HepG2 (cell line): ENCODE measurements around the gene ZNF445. TPM values are rescaled to one million over a fixed set of nuclear protein-coding genes. Genes with fewer than 3 reads are reported as not detected.
A peak's percentile ranks its signal among the peaks of the same experiment; 100 is the strongest.

Source experiments
- AHR ChIP-seq: IDR thresholded peaks from 2 replicates; pipeline ENCODE4 v1.6.1; 2018; ENCODE audit warnings: missing genetic modification reagents, missing compliant biosample characterization
- FLYWCH1 ChIP-seq: sonication (generic); formaldehyde crosslinking; IDR thresholded peaks from 2 replicates; pipeline ENCODE4 v1.8.1; 2023; ENCODE audit warnings: mild to moderate bottlenecking, missing genetic modification reagents
- GLMP ChIP-seq: sonication (generic); formaldehyde crosslinking; IDR thresholded peaks from 2 replicates; pipeline ENCODE4 v1.9.0; 2021; ENCODE audit warnings: missing genetic modification reagents, mild to moderate bottlenecking, borderline replicate concordance
- NFE2 ChIP-seq: sonication (generic); formaldehyde crosslinking; IDR thresholded peaks from 2 replicates; pipeline ENCODE4 v1.4.0; 2020; ENCODE audit warnings: missing genetic modification reagents
- SOX13 ChIP-seq, 3 experiments: fragments of 450-650 bp in 1 of 3; sonication (generic) in 1 of 3; formaldehyde crosslinking in 1 of 3; IDR thresholded peaks in 2 of 3; conservative IDR thresholded peaks in 1 of 3; 2 replicates each; pipeline versions ENCODE4 v1.5.0 to v1.6.1; 2016 to 2020; ENCODE audit warnings: antibody characterized with exemption in 1 of 3, mild to moderate bottlenecking in 1 of 3, missing compliant biosample characterization in 1 of 3, missing genetic modification reagents in 1 of 3, moderate library complexity in 1 of 3
- TEAD2 ChIP-seq: sonication (generic); formaldehyde crosslinking; IDR thresholded peaks from 2 replicates; pipeline ENCODE4 v1.9.0; 2021; ENCODE audit warnings: missing genetic modification reagents
- THRA ChIP-seq: sonication (generic); formaldehyde crosslinking; IDR thresholded peaks from 2 replicates; pipeline ENCODE4 v1.4.0; 2020; ENCODE audit warnings: missing genetic modification reagents, borderline replicate concordance
- TOPORS ChIP-seq: sonication (generic); formaldehyde crosslinking; IDR thresholded peaks from 2 replicates; pipeline ENCODE4 v1.8.0; 2023; ENCODE audit warnings: mild to moderate bottlenecking, missing genetic modification reagents
- ZBTB25 ChIP-seq: IDR thresholded peaks from 2 replicates; pipeline ENCODE4 v1.6.1; 2018; ENCODE audit warnings: missing genetic modification reagents
- ZNF274 ChIP-seq: sonication (generic); formaldehyde crosslinking; IDR thresholded peaks from 2 replicates; pipeline ENCODE4 v1.5.1; 2020; ENCODE audit warnings: mild to moderate bottlenecking, missing genetic modification reagents
- ZNF543 ChIP-seq: sonication (generic); formaldehyde crosslinking; IDR thresholded peaks from 2 replicates; pipeline ENCODE4 v1.4.0; 2020; ENCODE audit warnings: mild to moderate bottlenecking, missing genetic modification reagents
- ZNF678 ChIP-seq: sonication (generic); formaldehyde crosslinking; IDR thresholded peaks from 2 replicates; pipeline ENCODE4 v1.4.0; 2020; ENCODE audit warnings: mild to moderate bottlenecking, missing genetic modification reagents
- ZNF709 ChIP-seq: sonication (generic); formaldehyde crosslinking; IDR thresholded peaks from 2 replicates; pipeline ENCODE4 v1.5.0; 2020; ENCODE audit warnings: mild to moderate bottlenecking, missing genetic modification reagents
- ZNF770 ChIP-seq: sonication (generic); formaldehyde crosslinking; IDR thresholded peaks from 2 replicates; pipeline ENCODE4 v1.5.0; 2020; ENCODE audit warnings: mild to moderate bottlenecking, missing genetic modification reagents
- polyA plus RNA-seq, 8 experiments: library from polyadenylated mRNA; depleted of rRNA in 3 of 8; stranded (reverse) in 7 of 8; unstranded in 1 of 8; fragments of >200 nt; fragmentation: Illumina TruSeq in 4 of 8; extraction: Trizol in 4 of 8; gene quantifications; 2 replicates each; pipeline versions ENCODE4 v1.2.1 to v1.2.3, GENCODE V29; 2011 to 2016; ENCODE audit warnings: low read depth in 4 of 8, missing spikeins in 1 of 8, mixed read lengths in 1 of 8; ENCODE audit not compliant: insufficient read depth in 1 of 8
- total RNA-seq, 5 experiments: library from RNA; depleted of rRNA; stranded (reverse); fragments of >200 nt; fragmentation: Illumina TruSeq; extraction: Trizol; gene quantifications; 2 replicates each; pipeline ENCODE4 v1.2.3, GENCODE V29; 2016; ENCODE audit warnings: low read depth in 1 of 5
- TF ChIP-seq, protein P1 (sequence below): sonication (generic); formaldehyde crosslinking; IDR thresholded peaks from 2 replicates; pipeline ENCODE4 v1.4.0; 2020; ENCODE audit warnings: mild to moderate bottlenecking, missing genetic modification reagents
- TF ChIP-seq, protein P2 (sequence below), 2 experiments: sonication (generic) in 1 of 2; formaldehyde crosslinking in 1 of 2; IDR thresholded peaks; 2 replicates each; pipeline versions ENCODE4 v1.5.1 to v1.6.1; 2011 to 2020; ENCODE audit warnings: borderline replicate concordance in 1 of 2, low read depth in 1 of 2, low read length in 1 of 2, mild to moderate bottlenecking in 1 of 2, missing genetic modification reagents in 1 of 2, moderate library complexity in 1 of 2

ZNF445 gene
- total and polyA plus RNA-seq, 2 of the 13 experiments (the other 11 are each of a cell fraction or from before 2014, with no cell fraction given) = 4.4 to 10.3 TPM

DNA sequence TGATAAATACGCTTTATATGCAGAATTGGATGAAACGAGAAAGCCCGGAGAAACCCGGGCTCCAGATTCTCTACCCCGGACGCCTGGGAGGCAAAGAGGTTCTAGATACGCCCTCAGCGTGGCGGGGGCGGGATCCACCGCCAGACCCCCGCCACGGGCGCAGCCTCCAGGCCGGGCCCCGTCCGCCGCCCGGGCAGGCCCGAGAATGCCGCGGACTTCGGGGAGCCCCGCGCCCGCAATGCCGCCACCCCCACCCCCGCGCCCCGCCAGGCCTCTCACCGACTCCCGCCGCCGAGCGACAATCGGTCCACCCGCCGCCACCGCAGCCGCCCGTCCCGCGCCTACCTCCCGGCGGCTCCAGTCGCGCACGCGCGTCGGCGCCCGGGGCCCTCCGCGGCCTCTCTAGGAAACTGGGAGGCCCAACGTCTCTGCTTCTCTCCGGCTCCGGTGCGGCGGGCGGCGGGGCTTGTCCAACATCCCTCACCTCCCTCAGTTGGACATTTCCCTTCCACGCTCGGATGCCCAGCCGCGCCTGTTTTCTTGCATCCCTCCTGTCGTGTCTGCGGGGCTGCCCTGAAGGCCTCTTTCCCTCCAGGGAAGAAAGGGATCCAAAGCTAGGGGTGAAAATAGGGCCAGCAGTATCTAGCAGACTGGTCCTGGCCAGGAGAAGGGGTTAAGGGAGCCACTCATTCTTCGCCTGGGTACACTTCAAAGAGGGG lies at the start of gene ZNF445 (continued):
- TF ChIP-seq, protein P1, sequence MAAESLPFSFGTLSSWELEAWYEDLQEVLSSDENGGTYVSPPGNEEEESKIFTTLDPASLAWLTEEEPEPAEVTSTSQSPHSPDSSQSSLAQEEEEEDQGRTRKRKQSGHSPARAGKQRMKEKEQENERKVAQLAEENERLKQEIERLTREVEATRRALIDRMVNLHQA = no peak
- peak; percentile 77; the same call in 1 of the 2 replicates for TF ChIP-seq ZBTB25 (CRISPR knock-in tag)
- TF ChIP-seq ZNF274 (CRISPR knock-in tag) = peak; percentile 65; the same call in 1 of the 2 replicates
- TF ChIP-seq FLYWCH1 (CRISPR knock-in tag) = no peak
- TF ChIP-seq, protein P2, sequence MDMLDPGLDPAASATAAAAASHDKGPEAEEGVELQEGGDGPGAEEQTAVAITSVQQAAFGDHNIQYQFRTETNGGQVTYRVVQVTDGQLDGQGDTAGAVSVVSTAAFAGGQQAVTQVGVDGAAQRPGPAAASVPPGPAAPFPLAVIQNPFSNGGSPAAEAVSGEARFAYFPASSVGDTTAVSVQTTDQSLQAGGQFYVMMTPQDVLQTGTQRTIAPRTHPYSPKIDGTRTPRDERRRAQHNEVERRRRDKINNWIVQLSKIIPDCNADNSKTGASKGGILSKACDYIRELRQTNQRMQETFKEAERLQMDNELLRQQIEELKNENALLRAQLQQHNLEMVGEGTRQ (IDR thresholded peaks at IDR 0.05; ENCODE audit: low read depth, low read length) = no peak
- TF ChIP-seq, protein P2 (CRISPR knock-in tag; IDR thresholded peaks at IDR 0.05; ENCODE audit: borderline replicate concordance) = no peak
- no peak for TF ChIP-seq TOPORS (CRISPR knock-in tag)
- no peak for TF ChIP-seq SOX13 (IDR thresholded peaks at IDR 0.05)
- TF ChIP-seq SOX13 (CRISPR knock-in tag; conservative IDR thresholded peaks at IDR 0.05 in 1 of 2, IDR thresholded peaks at IDR 0.05 in 1 of 2) = no peak
- no peak for TF ChIP-seq TEAD2 (CRISPR knock-in tag)
- TF ChIP-seq AHR = no peak
- no peak for TF ChIP-seq ZNF709 (CRISPR knock-in tag)
- TF ChIP-seq ZNF543 (CRISPR knock-in tag) = peak; percentile 6; the same call in 1 of the 2 replicates
- TF ChIP-seq THRA (CRISPR knock-in tag) = no peak
- TF ChIP-seq NFE2 (CRISPR knock-in tag) = no peak
- no peak for TF ChIP-seq ZNF678
- peak; percentile 30; the same call in 1 of the 2 replicates for TF ChIP-seq ZNF770 (CRISPR knock-in tag)
- no peak for TF ChIP-seq GLMP (CRISPR knock-in tag)
